Ecto neural progenitor cell (in vitro differentiated cells): Measurements from ENCODE around the gene ARL14.
"Not testable (repeated sequence)": the region's sequence is repeated elsewhere in the genome, so short reads cannot be mapped to it uniquely, and the experiment has no call there.

Source experiments
- DNase-seq: peaks from one replicate; pipeline ENCODE4 v3.0.0-alpha.2; 2018; ENCODE audit warnings: low spot score

Gene ARL14

GRCh38 chr3:160677459-160677881 is 510 bp downstream of the ARL14 start:
- DNase-seq, result peak; percentile 53

- DNase-seq, result no peak
Measured at GRCh38 chr3:160678292-160678842, 1.4 kb downstream of the ARL14 start.

GRCh38 chr3:160684368-160684740 is 7.4 kb downstream of the ARL14 start:
- DNase-seq, result no peak

GRCh38 chr3:160685144-160685766 is 8.3 kb downstream of the ARL14 start:
- DNase-seq, result no peak

GRCh38 chr3:160686955-160687535 is 10.1 kb downstream of the ARL14 start:
- DNase-seq, result no peak

- DNase-seq, result no peak
Measured at GRCh38 chr3:160691151-160691550, 14.2 kb downstream of the ARL14 start.

GRCh38 chr3:160691962-160692361 is 15.0 kb downstream of the ARL14 start:
- no peak for DNase-seq

GRCh38 chr3:160693191-160693590 is 16.2 kb downstream of the ARL14 start:
- no peak for DNase-seq

- no peak for DNase-seq
Measured at GRCh38 chr3:160694345-160694744, 17.4 kb downstream of the ARL14 start.

- no peak for DNase-seq
Measured at GRCh38 chr3:160695003-160695402, 18.0 kb downstream of the ARL14 start.

- DNase-seq, result no peak
Measured at GRCh38 chr3:160695915-160696327, 19.0 kb downstream of the ARL14 start.

GRCh38 chr3:160697637-160698380 is 20.8 kb downstream of the ARL14 start:
- DNase-seq, result no peak

GRCh38 chr3:160698599-160699195 is 21.7 kb downstream of the ARL14 start:
- DNase-seq, result no peak

- DNase-seq, result no peak
Measured at GRCh38 chr3:160701490-160701889, 24.5 kb downstream of the ARL14 start.

- DNase-seq, result no peak
Measured at GRCh38 chr3:160702290-160702689, 25.3 kb downstream of the ARL14 start.

GRCh38 chr3:160703974-160704373 is 27.0 kb downstream of the ARL14 start:
- DNase-seq, result no peak

- no peak for DNase-seq
Measured at GRCh38 chr3:160707187-160707794, 30.3 kb downstream of the ARL14 start.

GRCh38 chr3:160709477-160710182 is 32.7 kb downstream of the ARL14 start:
- no peak for DNase-seq

- not testable (repeated sequence) for DNase-seq
Measured at GRCh38 chr3:160713144-160713543, 36.2 kb downstream of the ARL14 start.

GRCh38 chr3:160719710-160720109 is 42.8 kb downstream of the ARL14 start:
- DNase-seq, result no peak

GRCh38 chr3:160720123-160720746 is 43.3 kb downstream of the ARL14 start:
- no peak for DNase-seq
